Left forelimb (tissue), 1 donor: ENCODE data around the gene MC5R.
"Not testable (repeated sequence)": the region's sequence is repeated elsewhere in the genome, so short reads cannot be mapped to it uniquely, and the experiment has no call there.

ENCODE experiments used
- DNase-seq: peaks from one replicate; pipeline ENCODE4 v3.0.0-alpha.2; 2018; ENCODE audit warnings: low spot score

Gene MC5R

GRCh38 chr18:13849791-13850190, 25.8 kb downstream of the MC5R start:
- DNase-seq, result no peak

GRCh38 chr18:13862898-13863297, 38.9 kb downstream of the MC5R start:
- DNase-seq, result not testable (repeated sequence)

- no peak for DNase-seq
Measured at GRCh38 chr18:13868501-13869271, 44.7 kb downstream of the MC5R start.

GRCh38 chr18:13871701-13872100, 47.8 kb downstream of the MC5R start:
- no peak for DNase-seq

- no peak for DNase-seq
Measured at GRCh38 chr18:13872373-13872772, 48.4 kb downstream of the MC5R start.

GRCh38 chr18:13872932-13873331, 49.0 kb downstream of the MC5R start:
- DNase-seq, result no peak

- no peak for DNase-seq
Measured at GRCh38 chr18:13874558-13874957, 50.6 kb downstream of the MC5R start.
